Fibroblast of the conjunctiva (primary cell): ENCODE results near the gene BEND4.
"Not testable (repeated sequence)": the region's sequence is repeated elsewhere in the genome, so short reads cannot be mapped to it uniquely, and the experiment has no call there.

ENCODE experiments used
- DNase-seq: peaks from one replicate; pipeline ENCODE4 v3.0.0-alpha.2; 2010; ENCODE audit warnings: low read depth

The BEND4 gene

DNA sequence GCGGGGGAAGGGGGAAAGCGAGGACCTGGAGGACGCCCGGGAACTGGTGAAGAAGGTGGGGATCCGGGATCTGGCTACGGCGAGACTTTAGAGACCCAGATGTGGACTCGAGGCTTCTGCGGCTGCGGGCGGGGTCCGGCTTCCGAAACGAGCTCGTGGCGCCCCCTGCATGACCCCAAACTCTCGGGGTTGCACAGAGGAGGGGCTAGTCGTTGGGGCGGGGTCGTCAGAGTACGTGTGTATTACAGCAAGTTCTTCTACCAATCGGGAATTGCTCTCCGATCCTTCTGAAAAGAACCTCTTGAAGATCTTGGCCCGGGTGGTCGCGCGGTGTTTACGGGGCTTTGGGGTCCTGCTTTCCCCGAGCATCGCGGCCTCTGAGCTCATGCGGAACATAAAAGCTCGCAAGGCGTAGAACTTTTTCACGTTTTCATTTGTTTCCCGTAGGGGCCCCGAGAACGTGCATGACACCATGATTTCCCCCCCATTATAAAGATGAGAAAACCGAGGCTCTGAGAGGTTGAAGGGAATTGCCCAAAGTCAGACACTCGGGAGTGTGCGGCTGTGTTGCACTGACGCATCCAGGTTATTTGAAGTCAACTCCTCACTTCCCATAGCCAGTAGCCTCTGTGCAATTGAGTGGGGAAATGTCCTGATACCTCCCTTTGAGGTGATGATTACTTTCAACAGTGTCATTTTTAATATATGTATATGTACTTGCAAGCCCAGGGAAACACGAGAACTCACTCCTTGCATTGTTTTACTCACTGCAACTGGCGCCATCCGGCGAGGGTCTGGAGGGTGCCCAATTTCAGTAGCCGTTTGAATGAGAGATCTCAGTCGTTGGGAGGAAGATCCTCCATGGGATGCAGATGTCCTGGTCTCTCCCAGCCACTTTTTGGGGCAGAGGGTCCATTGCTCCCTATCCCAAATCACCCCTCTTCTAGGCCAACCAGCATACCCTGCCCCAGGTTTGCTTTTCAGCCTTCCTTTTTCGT lies at the start of gene BEND4:
TSS of gene BEND4 (minus strand) at position 149 of the 998 bp plus-strand sequence. CDS start 512 bp downstream, outside the sequence.
- DNase-seq: no peak

DNA sequence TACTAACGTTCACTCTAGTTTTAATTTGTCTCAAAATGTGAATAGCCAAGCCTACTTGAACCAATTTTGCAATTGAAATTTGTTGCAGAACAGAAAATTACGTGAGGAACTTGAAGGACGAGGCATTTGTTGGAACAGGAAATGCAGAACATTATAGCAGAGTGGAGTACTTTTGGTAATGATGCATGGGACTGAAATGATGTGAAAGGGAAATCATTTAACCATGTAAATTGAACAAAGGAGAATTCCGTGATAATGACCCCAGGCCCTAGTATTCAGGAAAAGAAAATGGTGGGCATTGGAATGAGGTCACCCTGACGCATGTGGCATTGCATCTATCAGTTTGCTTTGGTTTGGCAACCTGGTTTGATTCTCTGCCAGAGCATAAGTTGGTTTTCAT lies 44.9 kb upstream of the BEND4 start:
- DNase-seq: no peak

DNA sequence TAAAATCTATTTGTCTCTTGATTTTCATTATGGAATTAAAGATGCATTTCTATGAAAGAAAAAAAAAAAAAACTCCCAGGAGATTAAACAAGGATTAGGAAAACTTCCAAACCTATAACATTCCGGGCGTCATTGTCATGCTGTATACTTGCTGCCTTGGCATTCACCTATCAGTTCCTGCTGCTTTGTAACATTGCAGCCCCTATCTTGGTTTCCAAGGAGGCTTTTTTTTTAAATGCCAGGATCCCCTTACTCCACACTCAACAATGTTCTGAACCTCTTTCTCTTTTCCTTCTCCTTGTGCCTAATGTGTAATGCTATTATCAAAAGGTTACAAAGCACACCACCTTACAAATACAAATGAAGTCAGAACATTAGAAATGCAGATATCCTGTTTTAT lies 20.5 kb upstream of the BEND4 start:
- DNase-seq: no peak

DNA sequence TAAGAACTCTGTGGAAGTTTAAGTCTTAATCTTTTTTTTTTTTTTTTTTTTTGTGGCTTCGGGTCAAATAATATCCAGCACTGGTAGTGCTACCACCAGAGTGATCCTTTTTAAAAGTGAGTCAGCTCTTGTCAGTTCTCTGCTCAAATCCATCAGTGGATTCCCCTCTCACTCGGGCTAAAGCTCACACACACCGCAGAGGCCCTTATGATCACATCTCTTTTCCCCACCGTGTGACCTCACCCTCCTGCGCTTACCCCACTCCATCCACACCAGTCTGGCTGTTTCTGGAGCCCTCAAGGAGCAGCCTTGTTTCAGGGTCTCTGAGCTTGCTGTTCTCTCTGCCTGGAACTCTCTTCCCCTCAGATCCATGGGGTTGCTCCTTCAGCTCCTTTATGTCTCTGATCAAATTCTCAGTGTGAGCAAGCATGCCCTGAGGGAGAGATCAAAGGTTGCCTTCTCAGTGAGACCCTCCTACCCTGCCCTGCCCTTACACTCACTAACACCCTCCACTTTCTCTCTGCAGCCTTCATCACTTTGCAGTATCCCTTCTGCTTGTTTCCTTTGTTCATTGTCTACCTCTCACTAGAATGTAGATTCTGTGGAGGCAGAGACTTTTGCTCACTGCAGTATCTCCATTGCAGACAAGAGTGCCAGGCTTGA lies 19.8 kb upstream of the BEND4 start:
- DNase-seq: no peak

DNA sequence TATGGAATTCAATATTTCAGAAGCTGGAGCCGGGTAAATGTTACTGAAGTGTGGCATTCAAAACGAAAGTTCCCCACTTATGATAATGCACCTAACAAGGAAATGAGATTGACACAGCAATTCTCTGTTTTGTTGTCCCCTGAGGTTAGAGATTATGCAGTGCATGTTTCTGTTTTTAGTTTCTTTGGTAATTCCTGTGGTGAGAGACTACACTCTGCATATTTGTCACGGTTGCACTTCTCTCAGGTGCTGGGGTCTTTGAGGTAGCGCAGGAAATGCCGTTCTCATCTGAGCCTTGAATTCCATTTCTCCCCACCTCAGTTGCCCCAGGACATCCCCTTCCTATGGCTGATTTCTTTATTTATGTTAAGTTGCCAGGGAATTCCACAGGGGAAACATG lies 15.3 kb upstream of the BEND4 start:
- no peak for DNase-seq

DNA sequence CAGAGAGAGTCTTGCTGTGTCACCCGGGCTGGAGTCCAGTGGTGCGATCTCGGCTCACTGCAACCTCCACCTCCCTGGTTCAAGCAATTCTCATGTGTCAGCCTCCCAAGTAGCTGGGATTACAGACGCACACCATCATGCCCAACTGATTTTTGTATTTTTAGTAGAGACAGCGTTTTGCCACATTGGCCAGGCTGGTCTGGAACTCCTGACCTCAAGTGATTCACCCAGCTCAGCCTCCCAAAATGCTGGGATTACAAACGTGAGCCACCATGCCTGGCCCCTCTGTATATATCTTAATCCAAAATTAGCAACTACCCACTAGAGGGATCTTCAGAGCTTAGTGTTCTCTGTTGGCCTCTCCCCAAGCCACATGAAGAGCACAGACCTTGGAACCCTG lies 13.7 kb upstream of the BEND4 start:
- DNase-seq: not testable (repeated sequence)

DNA sequence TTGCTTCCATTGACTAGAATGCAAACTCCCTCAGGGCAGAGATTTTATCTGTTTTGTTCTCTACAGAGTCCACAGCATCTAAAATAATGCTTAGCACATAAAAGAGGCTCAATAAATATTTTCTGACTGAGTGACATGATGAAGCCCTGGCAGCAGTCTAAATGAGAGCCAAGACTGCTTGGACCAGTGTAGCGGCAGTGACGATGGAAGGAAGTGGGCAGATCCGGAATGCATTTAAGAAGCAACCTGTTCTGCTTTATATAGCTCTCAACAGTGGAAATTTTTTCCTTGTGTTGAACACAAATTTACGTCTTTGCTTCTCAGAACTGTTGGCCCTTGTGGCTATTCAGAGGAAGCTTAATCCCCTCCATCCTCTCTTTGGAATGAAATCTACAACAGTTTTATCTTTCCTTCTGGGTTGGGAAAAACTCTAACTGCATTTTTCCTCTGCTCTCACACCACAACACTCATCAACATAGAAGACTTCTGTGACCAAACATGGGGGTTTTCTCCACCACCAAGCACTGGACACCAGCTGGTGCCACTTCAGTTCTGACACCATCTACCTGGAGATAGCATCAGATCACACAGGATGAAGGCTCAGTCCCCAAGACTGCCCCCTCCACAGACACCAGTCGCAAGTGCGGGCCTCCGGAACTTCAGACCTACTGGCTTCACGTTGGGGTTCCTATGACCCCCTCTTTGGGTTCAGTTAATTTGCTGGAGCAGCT lies 7.0 kb upstream of the BEND4 start:
- DNase-seq: no peak

DNA sequence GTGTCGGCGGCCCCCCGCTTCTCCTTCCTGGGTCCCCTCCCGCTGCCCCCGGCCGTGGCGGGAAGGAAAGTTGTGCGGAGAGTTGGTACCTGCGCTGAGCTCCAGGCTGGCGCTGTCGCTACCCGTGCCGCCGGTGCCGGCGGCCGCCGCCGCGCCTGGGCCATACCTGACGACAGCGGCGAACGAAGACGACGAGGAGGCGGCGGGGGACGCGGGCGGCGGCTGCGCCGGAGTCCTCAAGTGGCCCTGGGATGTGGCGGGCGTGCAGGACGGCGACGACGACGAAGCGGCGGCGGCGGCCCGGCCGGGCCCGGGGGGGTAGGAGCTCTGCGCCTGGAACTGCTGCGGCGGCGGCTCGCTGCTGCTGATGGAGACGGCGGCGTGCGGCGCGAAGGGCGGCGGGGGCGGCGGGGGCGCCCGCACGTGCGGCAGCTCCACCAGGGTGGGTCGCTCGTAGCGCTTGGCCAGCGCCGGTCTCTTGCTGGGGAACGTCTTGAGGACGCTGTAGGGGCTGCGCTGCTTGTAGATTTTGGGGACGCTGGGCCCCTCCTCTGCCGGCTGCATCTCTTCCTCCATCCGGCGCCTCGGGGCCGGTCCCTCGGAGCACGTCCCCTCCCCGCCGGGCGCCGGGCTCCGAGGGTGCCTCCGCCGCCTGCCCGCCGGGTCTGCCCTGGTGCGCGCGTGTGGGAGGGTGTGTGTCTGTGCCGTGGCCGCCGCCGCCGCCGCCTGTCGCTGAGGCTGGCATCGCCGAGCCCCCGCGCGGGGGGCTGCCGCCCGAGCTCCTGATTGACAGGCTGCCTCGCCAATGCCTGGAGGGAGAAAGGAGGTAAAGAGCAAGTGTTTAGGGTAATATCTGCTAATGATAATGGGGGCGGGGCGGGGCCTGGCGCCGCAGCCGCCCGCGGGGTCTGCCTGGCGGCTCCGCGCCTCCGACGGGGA lies 618 bp downstream of the BEND4 start:
- DNase-seq: no peak

DNA sequence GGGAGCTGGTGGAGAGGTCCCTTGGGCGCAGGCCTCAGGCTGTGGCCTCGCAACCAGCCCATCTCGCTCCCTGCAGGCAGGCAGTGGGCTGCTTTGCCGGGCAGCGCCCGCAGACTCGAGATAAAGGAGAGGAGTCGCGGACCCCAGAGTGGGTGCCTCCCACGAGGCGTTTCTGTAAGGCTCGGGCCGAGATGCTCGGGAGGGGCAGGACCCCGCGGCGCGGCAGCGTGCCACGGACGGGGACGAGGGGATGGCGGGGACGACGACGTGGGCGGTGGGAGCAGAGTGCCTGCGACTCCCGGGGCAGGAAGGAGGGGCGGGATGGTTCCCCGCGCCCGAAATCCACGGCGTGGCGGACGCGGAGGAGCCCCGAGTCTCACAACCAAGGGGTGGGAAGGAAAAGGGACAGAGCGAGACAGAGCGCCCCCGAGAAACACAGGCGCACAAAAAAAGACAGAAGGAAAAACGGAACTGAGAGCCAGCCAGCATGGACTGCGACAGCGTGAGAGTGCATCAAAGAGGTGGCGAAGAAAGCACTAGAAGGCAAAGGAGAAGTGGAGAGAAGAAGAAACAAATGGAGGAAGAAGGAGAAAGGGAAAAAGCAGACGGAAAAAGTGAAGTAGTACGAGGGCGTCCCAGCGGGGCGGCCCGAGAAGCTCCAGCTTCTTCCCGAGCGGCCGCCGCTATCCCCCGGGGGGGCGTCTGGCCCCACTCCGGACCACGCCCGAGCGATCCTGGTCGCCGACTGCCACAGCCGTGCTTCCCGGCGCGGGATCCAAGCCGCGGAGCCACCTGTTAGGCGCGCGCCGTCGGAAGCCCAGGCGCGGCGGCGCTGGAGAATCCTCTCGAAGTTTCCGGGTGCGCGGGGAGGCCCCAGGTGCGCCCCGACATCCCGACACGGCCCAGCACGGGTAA lies 1.5 kb downstream of the BEND4 start:
- no peak for DNase-seq

DNA sequence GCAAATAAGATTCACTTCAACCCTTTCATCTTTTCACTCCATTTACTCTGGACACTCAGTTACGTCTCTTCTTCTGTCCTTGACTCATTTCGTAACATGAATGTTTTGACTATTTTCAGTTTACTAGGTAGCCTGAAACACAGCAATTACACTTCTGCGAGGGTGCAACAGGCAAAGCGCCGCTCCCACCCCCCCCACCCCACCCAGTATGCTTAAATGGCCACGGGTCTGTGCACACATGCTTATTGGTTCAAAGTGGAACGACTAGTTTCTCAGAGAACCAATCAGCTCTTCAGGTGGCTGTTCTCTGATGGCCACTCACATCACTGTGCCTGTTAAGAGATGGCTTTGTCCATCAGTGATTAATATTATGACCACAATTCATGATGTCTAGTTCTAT lies 3.5 kb downstream of the BEND4 start:
- no peak for DNase-seq

DNA sequence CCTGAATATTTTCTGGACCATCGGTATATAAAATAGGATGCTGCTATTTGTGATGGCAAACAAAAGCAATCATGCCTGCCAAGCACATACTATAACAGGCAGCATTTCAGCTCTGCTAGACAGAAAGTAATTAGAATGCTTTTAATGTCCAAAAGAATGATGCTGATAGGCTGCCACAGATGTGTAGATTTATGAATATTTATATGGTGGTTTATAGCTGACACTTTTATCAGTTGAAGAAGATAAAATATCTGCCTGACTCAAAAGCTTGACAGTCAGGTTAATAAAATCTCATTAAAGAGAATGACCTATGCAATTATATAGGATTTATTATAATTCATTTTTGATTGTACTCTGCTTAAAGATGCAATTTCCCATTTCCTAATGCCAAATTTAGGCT lies 4.0 kb downstream of the BEND4 start:
- DNase-seq: no peak

DNA sequence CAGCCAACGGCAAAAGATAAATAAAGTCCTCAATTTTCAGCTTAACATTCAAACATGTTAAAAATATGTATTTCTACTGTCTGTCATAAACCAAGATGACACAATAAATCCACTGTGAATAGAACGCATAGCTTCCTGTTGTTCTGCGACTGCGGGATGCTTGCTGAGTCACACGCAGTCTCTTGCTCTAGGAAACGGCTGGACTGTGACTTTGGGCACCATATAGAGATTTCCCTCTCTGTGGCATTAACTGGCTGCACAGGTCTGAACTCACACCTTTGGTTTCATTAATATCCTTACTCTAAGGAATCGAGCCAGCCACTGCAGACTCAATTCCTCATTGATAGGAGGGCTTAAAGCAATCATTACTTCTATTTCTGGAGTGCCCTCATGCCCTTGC lies 8.4 kb downstream of the BEND4 start:
- no peak for DNase-seq

DNA sequence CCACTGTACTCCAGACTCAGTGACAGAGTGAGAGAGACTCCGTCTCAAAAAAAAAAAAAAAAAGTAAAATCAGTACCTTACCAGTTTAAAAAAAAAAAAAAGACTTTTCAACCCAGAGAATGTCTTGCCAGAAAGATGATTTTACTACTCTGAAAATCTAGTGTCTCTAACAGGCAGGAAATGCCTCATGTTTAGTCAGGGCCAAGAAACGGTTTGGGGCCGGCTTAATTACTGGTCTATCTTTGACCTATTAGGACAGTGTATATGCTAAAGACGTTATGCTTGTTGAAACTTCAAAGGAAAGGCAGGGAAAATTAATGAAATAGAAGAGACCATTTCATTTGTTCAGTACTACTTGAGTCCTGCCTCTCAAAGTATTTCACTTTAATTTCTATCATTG lies 9.9 kb downstream of the BEND4 start:
- DNase-seq: no peak

DNA sequence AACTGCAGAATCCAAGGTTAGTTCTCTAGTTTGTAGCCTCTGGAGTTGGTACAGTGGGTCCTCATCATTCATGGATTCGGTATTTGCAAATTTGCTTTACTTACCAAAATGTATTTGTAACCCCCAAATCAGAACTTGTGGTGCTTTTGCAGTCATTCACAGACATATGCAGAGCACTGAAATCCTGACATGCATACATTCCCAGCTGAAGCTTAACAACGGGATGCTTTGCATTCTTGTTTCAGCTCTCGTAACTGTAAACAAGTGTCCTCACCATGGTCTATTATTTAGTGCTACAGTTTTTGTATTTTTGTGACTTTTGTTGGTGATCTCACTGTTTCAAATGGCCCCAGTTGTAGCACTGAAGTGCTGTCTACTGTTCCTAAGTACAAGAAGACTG lies 16.1 kb downstream of the BEND4 start:
- no peak for DNase-seq

DNA sequence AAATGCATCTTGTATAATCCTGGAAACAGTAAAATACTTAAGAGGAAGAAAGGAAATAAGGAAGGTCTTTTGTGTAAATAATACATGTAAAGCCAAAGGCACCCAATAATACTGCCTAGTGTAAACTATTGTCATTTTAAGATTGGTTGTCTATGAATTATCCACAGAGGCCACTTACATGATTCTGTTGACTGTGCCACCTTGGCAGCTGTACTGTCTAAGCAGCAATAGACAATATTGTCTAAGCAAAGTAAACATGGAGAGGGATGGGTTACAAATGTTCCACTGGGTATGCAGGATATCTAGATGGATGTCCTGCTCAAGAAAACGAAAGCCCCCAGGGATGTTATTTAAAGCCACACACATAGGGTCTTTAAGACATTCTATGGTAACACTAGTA lies 19.4 kb downstream of the BEND4 start:
- DNase-seq: no peak

DNA sequence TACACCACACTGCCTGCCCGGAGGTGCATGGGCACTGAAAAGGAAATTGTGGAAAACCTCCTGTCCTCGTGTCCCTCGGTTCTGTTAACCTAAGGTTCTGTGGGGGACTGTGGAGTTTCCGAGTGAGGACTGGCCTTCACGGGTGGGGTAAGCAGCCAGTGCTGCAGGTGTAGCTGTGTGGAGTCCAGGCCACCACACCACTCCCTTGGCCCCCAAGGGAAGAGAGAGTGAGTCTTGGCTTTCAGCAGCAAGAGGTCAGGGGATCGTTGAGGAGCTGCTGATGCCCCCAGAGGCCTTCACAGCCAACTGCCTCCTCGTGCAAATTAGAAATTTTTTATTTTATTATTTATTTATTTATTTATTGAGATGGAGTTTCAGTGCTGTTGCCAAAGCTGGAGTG lies 20.4 kb downstream of the BEND4 start:
- no peak for DNase-seq

DNA sequence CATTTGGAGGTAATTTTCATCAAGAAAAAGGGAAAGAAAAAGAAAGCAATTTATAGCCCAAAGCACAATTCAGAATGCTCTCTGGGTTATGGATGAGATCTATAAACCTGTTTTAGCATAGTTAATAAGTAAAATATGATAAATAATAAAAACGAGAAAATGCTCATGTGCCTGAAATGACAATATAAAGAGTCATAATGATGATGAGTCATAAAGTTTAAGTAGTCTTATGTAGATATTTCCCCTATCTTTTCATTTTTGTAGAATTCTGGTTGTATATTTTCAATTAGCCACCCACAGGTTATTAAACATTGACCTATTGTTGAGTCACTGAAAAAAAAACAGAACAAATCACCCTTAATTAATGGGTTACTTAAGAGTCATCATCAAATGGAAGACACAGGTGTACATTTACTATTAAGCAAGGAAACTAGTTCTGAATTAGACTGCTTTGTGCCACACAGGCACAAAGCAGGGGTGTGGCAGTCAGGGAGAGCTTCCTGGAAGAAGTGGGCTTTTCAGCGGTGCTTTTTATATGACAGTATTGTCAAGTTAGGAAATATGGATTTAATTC lies 29.3 kb downstream of the BEND4 start:
- DNase-seq: no peak

DNA sequence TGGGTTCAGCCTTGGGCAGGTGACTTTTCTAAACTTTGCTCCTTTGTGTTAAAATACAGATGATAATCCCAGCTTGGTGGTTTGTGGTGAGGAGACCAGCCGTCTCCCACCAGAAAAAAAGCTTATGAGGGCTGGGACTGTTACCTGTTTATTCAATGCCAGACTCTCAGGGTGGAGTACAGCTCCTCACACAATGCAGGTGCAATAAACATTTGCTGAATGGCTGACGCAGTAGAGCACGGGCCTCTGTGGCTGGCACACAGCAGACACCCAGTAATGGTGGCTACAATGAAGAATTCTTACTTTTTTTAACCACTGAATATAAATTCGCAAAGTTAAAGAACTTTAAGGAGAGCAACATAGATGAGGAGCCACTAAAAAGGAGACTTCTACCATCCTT lies 30.2 kb downstream of the BEND4 start:
- DNase-seq: no peak

DNA sequence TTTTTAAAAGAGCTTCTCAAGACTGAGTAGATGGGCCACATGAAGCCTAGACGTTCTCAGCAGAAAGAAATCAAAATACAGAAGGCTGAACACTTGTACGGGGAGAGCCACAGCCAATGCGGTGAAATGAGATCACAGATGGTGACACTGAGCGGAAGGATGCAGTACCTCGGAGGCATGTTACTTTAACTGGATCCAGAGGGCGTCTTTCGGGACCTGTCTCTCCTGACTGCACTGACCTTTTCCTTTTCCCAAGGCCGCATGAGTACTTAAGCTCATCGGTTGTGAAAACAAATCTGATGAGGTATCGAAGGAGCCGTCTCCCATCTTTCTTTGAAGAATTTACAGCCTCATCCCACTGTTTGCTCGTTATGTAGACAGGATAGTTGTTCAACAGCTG lies 32.6 kb downstream of the BEND4 start:
- no peak for DNase-seq

DNA sequence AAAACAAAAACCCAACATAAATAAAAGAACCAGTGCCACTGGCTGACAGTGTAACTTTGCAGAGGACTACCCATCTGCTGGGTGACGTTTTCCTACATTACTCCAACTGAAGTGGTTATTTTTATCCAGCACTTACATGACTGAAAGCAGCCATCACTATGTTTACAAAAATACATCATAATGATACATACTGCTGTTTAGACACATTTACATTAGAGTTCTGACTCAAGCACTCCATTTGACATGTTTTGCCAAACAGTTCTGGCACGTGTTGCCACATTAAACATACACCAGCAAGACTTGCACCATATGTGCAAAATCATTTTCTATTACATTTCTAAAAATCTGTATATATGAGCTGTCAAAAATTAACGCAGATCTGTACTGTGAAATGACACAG lies 39.6 kb downstream of the BEND4 start:
- DNase-seq: no peak
